ENCODE measurements around the gene TTC5. TPM values are rescaled to one million over a fixed set of nuclear protein-coding genes. Genes with fewer than 3 reads are reported as not detected.

TTC5 gene
- total RNA-seq, 1 experiment from 2014 or later, result 15.9 TPM

DNA sequence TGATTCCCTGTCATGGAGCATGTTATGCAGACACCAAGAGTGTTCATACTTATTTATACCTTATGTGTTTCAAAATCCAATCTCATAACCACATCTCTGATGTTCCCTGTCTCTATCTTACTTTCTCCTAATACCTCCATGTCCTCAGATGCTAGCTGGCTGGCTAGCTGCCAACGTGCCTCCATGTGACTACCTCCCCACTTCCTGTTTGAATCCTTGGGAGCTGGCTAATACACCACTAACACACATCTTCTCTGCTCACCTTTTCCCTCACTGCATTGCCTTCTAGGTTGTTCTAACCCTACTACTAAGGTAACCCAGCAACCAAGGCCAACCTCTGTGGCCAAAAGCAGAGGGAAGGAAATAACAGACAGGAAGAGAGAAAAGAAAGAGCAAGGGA, 27.3 kb downstream of the TTC5 start:
- peaks cover 88% of the 10 kb centered on the region for H3K9me3 Mint-ChIP-seq
- ATAC-seq (no peak), DNase-seq (ENCODE audit: low spot score) (no peak)
- H3K4me1 Mint-ChIP-seq, result no peaks in the 10 kb centered on the region
- no peak overlapping the region for H3K4me3 Mint-ChIP-seq
- TF ChIP-seq KAT7 (CRISPR knock-in tag; IDR thresholded peaks at IDR 0.05; ENCODE audit: borderline replicate concordance) (no peak), SMAD3 (CRISPR knock-in tag; IDR thresholded peaks at IDR 0.05; ENCODE audit: borderline replicate concordance) (no peak), MYBL2 (CRISPR knock-in tag; IDR thresholded peaks at IDR 0.05) (no peak), JAZF1 (CRISPR knock-in tag; IDR thresholded peaks at IDR 0.05) (no peak), NFYB (CRISPR knock-in tag; conservative IDR thresholded peaks at IDR 0.05; ENCODE audit: low read depth) (no peak), MXD4 (CRISPR knock-in tag; IDR thresholded peaks at IDR 0.05; ENCODE audit: borderline replicate concordance) (no peak), SOX15 (CRISPR knock-in tag; IDR thresholded peaks at IDR 0.05) (no peak), ATF1 (CRISPR knock-in tag; IDR thresholded peaks at IDR 0.05) (no peak)
- TF ChIP-seq, protein P1, sequence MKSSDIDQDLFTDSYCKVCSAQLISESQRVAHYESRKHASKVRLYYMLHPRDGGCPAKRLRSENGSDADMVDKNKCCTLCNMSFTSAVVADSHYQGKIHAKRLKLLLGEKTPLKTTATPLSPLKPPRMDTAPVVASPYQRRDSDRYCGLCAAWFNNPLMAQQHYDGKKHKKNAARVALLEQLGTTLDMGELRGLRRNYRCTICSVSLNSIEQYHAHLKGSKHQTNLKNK (CRISPR knock-in tag; IDR thresholded peaks at IDR 0.05), result no peak
- TF ChIP-seq, protein P2, sequence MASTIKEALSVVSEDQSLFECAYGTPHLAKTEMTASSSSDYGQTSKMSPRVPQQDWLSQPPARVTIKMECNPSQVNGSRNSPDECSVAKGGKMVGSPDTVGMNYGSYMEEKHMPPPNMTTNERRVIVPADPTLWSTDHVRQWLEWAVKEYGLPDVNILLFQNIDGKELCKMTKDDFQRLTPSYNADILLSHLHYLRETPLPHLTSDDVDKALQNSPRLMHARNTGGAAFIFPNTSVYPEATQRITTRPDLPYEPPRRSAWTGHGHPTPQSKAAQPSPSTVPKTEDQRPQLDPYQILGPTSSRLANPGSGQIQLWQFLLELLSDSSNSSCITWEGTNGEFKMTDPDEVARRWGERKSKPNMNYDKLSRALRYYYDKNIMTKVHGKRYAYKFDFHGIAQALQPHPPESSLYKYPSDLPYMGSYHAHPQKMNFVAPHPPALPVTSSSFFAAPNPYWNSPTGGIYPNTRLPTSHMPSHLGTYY (CRISPR knock-in tag; IDR thresholded peaks at IDR 0.05), result no peak
- TF ChIP-seq, protein P3, sequence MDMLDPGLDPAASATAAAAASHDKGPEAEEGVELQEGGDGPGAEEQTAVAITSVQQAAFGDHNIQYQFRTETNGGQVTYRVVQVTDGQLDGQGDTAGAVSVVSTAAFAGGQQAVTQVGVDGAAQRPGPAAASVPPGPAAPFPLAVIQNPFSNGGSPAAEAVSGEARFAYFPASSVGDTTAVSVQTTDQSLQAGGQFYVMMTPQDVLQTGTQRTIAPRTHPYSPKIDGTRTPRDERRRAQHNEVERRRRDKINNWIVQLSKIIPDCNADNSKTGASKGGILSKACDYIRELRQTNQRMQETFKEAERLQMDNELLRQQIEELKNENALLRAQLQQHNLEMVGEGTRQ (CRISPR knock-in tag; IDR thresholded peaks at IDR 0.05), result no peak
- TF ChIP-seq, protein P4, sequence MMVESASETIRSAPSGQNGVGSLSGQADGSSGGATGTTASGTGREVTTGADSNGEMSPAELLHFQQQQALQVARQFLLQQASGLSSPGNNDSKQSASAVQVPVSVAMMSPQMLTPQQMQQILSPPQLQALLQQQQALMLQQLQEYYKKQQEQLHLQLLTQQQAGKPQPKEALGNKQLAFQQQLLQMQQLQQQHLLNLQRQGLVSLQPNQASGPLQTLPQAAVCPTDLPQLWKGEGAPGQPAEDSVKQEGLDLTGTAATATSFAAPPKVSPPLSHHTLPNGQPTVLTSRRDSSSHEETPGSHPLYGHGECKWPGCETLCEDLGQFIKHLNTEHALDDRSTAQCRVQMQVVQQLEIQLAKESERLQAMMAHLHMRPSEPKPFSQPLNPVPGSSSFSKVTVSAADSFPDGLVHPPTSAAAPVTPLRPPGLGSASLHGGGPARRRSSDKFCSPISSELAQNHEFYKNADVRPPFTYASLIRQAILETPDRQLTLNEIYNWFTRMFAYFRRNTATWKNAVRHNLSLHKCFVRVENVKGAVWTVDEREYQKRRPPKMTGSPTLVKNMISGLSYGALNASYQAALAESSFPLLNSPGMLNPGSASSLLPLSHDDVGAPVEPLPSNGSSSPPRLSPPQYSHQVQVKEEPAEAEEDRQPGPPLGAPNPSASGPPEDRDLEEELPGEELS (CRISPR knock-in tag; IDR thresholded peaks at IDR 0.05), result no peak
- TF ChIP-seq, protein P5, sequence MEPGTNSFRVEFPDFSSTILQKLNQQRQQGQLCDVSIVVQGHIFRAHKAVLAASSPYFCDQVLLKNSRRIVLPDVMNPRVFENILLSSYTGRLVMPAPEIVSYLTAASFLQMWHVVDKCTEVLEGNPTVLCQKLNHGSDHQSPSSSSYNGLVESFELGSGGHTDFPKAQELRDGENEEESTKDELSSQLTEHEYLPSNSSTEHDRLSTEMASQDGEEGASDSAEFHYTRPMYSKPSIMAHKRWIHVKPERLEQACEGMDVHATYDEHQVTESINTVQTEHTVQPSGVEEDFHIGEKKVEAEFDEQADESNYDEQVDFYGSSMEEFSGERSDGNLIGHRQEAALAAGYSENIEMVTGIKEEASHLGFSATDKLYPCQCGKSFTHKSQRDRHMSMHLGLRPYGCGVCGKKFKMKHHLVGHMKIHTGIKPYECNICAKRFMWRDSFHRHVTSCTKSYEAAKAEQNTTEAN (CRISPR knock-in tag; IDR thresholded peaks at IDR 0.05), result no peak
- TF ChIP-seq, protein P6, sequence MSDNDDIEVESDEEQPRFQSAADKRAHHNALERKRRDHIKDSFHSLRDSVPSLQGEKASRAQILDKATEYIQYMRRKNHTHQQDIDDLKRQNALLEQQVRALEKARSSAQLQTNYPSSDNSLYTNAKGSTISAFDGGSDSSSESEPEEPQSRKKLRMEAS (CRISPR knock-in tag; IDR thresholded peaks at IDR 0.05), result no peak
- TF ChIP-seq, protein P7, sequence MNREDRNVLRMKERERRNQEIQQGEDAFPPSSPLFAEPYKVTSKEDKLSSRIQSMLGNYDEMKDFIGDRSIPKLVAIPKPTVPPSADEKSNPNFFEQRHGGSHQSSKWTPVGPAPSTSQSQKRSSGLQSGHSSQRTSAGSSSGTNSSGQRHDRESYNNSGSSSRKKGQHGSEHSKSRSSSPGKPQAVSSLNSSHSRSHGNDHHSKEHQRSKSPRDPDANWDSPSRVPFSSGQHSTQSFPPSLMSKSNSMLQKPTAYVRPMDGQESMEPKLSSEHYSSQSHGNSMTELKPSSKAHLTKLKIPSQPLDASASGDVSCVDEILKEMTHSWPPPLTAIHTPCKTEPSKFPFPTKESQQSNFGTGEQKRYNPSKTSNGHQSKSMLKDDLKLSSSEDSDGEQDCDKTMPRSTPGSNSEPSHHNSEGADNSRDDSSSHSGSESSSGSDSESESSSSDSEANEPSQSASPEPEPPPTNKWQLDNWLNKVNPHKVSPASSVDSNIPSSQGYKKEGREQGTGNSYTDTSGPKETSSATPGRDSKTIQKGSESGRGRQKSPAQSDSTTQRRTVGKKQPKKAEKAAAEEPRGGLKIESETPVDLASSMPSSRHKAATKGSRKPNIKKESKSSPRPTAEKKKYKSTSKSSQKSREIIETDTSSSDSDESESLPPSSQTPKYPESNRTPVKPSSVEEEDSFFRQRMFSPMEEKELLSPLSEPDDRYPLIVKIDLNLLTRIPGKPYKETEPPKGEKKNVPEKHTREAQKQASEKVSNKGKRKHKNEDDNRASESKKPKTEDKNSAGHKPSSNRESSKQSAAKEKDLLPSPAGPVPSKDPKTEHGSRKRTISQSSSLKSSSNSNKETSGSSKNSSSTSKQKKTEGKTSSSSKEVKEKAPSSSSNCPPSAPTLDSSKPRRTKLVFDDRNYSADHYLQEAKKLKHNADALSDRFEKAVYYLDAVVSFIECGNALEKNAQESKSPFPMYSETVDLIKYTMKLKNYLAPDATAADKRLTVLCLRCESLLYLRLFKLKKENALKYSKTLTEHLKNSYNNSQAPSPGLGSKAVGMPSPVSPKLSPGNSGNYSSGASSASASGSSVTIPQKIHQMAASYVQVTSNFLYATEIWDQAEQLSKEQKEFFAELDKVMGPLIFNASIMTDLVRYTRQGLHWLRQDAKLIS (CRISPR knock-in tag; IDR thresholded peaks at IDR 0.05; ENCODE audit: borderline replicate concordance), result no peak
- TF ChIP-seq, protein P8, sequence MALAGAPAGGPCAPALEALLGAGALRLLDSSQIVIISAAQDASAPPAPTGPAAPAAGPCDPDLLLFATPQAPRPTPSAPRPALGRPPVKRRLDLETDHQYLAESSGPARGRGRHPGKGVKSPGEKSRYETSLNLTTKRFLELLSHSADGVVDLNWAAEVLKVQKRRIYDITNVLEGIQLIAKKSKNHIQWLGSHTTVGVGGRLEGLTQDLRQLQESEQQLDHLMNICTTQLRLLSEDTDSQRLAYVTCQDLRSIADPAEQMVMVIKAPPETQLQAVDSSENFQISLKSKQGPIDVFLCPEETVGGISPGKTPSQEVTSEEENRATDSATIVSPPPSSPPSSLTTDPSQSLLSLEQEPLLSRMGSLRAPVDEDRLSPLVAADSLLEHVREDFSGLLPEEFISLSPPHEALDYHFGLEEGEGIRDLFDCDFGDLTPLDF (CRISPR knock-in tag; IDR thresholded peaks at IDR 0.05), result no peak
- TF ChIP-seq, protein P9, sequence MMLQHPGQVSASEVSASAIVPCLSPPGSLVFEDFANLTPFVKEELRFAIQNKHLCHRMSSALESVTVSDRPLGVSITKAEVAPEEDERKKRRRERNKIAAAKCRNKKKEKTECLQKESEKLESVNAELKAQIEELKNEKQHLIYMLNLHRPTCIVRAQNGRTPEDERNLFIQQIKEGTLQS (CRISPR knock-in tag; conservative IDR thresholded peaks at IDR 0.05), result no peak
- TF ChIP-seq, protein P10, sequence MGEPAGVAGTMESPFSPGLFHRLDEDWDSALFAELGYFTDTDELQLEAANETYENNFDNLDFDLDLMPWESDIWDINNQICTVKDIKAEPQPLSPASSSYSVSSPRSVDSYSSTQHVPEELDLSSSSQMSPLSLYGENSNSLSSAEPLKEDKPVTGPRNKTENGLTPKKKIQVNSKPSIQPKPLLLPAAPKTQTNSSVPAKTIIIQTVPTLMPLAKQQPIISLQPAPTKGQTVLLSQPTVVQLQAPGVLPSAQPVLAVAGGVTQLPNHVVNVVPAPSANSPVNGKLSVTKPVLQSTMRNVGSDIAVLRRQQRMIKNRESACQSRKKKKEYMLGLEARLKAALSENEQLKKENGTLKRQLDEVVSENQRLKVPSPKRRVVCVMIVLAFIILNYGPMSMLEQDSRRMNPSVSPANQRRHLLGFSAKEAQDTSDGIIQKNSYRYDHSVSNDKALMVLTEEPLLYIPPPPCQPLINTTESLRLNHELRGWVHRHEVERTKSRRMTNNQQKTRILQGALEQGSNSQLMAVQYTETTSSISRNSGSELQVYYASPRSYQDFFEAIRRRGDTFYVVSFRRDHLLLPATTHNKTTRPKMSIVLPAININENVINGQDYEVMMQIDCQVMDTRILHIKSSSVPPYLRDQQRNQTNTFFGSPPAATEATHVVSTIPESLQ (CRISPR knock-in tag; IDR thresholded peaks at IDR 0.05), result no peak
- TF ChIP-seq, protein P11, sequence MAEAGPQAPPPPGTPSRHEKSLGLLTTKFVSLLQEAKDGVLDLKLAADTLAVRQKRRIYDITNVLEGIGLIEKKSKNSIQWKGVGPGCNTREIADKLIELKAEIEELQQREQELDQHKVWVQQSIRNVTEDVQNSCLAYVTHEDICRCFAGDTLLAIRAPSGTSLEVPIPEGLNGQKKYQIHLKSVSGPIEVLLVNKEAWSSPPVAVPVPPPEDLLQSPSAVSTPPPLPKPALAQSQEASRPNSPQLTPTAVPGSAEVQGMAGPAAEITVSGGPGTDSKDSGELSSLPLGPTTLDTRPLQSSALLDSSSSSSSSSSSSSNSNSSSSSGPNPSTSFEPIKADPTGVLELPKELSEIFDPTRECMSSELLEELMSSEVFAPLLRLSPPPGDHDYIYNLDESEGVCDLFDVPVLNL (CRISPR knock-in tag; IDR thresholded peaks at IDR 0.05; ENCODE audit: borderline replicate concordance, low read depth), result no peak
- TF ChIP-seq, protein P12, sequence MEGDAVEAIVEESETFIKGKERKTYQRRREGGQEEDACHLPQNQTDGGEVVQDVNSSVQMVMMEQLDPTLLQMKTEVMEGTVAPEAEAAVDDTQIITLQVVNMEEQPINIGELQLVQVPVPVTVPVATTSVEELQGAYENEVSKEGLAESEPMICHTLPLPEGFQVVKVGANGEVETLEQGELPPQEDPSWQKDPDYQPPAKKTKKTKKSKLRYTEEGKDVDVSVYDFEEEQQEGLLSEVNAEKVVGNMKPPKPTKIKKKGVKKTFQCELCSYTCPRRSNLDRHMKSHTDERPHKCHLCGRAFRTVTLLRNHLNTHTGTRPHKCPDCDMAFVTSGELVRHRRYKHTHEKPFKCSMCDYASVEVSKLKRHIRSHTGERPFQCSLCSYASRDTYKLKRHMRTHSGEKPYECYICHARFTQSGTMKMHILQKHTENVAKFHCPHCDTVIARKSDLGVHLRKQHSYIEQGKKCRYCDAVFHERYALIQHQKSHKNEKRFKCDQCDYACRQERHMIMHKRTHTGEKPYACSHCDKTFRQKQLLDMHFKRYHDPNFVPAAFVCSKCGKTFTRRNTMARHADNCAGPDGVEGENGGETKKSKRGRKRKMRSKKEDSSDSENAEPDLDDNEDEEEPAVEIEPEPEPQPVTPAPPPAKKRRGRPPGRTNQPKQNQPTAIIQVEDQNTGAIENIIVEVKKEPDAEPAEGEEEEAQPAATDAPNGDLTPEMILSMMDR (IDR thresholded peaks at IDR 0.05), result no peak
- POLR2A ChIA-PET, result interaction anchor here (0.5 kb wide), 1 partner anchor 400 kb away, joined by 7 read pairs; no protein-coding TSS in a partner anchor
- H3K27me3 Mint-ChIP-seq (ENCODE audit: low read depth), result 0 out of 2 replicates have a peak, but pooled peaks cover 2% of the 10 kb centered on the region
- CTCF ChIA-PET, result no interaction called here
- H3K36me3 Mint-ChIP-seq, result peaks cover 82% of the 10 kb centered on the region
- H3K27ac Mint-ChIP-seq, result no peak overlapping the region

Measured in WTC11 (cell line).